Measurements from ENCODE around the gene SLC12A5. TPM values are rescaled to one million over a fixed set of nuclear protein-coding genes. Genes with fewer than 3 reads are reported as not detected.

Gene SLC12A5
- total RNA-seq, 1 donor from 2014 or later = 9.6 TPM

GRCh38 chr20:45998761-45999160 lies 30.3 kb upstream of the SLC12A5 start:
- no peaks in the 10 kb centered on the region for H3K4me1 Mint-ChIP-seq
- no peak overlapping the region for H3K4me3 Mint-ChIP-seq
- no peak for DNase-seq (ENCODE audit: low read depth, low spot score)
- H3K36me3 Mint-ChIP-seq (ENCODE audit: low read depth) = no peaks in the 10 kb centered on the region
- no peaks in the 10 kb centered on the region for H3K9me3 Mint-ChIP-seq
- TF ChIP-seq, protein P1, sequence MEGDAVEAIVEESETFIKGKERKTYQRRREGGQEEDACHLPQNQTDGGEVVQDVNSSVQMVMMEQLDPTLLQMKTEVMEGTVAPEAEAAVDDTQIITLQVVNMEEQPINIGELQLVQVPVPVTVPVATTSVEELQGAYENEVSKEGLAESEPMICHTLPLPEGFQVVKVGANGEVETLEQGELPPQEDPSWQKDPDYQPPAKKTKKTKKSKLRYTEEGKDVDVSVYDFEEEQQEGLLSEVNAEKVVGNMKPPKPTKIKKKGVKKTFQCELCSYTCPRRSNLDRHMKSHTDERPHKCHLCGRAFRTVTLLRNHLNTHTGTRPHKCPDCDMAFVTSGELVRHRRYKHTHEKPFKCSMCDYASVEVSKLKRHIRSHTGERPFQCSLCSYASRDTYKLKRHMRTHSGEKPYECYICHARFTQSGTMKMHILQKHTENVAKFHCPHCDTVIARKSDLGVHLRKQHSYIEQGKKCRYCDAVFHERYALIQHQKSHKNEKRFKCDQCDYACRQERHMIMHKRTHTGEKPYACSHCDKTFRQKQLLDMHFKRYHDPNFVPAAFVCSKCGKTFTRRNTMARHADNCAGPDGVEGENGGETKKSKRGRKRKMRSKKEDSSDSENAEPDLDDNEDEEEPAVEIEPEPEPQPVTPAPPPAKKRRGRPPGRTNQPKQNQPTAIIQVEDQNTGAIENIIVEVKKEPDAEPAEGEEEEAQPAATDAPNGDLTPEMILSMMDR (conservative IDR thresholded peaks at IDR 0.05) = no peak
- peaks cover 29% of the 10 kb centered on the region for H3K27me3 Mint-ChIP-seq (ENCODE audit: low read depth)
- H3K27ac Mint-ChIP-seq (ENCODE audit: unreplicated experiment) = no peak overlapping the region

- DNase-seq (ENCODE audit: low read depth, low spot score) = no peak
- Mint-ChIP-seq H3K27ac (ENCODE audit: unreplicated experiment) (no peak overlapping the region), H3K36me3 (ENCODE audit: low read depth) (no peaks in the 10 kb centered on the region), H3K4me1 (no peaks in the 10 kb centered on the region), H3K27me3 (ENCODE audit: low read depth) (peaks cover 31% of the 10 kb centered on the region), H3K4me3 (no peak overlapping the region), H3K9me3 (no peaks in the 10 kb centered on the region)
- TF ChIP-seq, protein P1 (conservative IDR thresholded peaks at IDR 0.05) = no peak
Measured at GRCh38 chr20:45999557-46000261, 29.3 kb upstream of the SLC12A5 start.

DNA sequence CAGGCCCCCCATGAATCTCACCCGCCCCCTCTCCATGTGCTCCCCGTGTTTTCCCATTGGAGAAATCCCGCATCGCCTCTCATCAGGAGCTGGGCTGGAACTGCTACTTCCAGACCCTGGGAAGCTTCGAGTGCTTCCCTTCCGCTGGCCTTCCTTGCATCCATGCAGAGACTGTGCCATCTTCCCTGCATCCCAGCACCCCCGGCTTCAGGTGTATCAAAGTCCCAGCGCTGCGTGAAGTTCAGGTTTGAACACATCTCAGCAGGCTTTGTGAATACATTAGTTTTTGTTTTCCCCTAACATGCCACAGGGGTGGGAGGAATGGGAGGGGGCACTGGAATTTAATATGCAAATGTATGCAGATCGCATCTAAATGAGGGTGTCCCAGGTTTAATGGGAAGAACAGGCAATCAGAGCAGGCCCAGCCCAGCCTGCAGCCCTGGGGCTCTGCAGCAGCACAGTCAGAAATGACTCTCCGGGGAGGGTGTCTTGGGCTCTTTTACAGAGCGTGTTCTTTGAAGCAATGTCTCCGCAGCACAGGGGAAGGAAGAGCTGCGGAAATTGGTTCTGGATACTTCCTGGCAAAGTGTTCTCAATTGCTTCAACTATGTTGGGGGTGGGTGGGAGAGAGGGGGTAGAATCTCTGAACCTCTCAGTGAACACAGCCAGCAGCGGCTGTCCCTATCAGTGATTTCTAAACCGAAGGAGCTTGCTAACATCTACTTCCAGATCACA lies 28.6 kb upstream of the SLC12A5 start:
- TF ChIP-seq, protein P1 (conservative IDR thresholded peaks at IDR 0.05) = no peak
- no peak overlapping the region for H3K4me3 Mint-ChIP-seq
- peaks cover 3% of the 10 kb centered on the region for H3K4me1 Mint-ChIP-seq
- no peak for DNase-seq (ENCODE audit: low read depth, low spot score)
- H3K36me3 Mint-ChIP-seq (ENCODE audit: low read depth) = no peaks in the 10 kb centered on the region
- H3K27me3 Mint-ChIP-seq (ENCODE audit: low read depth) = peaks cover 28% of the 10 kb centered on the region
- H3K27ac Mint-ChIP-seq (ENCODE audit: unreplicated experiment) = no peak overlapping the region
- H3K9me3 Mint-ChIP-seq = no peaks in the 10 kb centered on the region

DNA sequence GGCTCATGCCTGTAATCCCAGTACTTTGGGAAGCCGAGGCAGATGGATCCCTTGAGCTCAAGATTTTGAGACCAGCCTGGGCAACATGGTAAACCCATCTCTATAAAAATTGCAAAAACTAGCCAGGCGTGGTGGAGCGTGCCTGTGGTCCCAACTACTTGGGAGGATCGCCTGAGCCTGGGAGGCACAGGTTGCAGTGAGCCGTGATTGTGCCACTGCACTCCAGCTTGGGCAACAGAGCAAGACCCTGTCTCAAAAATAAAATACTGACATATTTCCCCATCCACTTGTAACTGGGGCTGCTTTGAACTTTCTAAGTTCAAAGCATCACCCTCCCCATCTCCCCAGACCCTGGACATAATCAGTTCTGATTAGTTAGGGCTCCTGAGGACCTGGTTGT lies 27.5 kb upstream of the SLC12A5 start:
- TF ChIP-seq, protein P1 (conservative IDR thresholded peaks at IDR 0.05) = no peak
- Mint-ChIP-seq H3K4me1 (peaks cover 7% of the 10 kb centered on the region), H3K4me3 (no peak overlapping the region), H3K36me3 (ENCODE audit: low read depth) (no peaks in the 10 kb centered on the region), H3K9me3 (no peaks in the 10 kb centered on the region), H3K27me3 (ENCODE audit: low read depth) (peaks cover 35% of the 10 kb centered on the region), H3K27ac (ENCODE audit: unreplicated experiment) (no peak overlapping the region)
- DNase-seq (ENCODE audit: low read depth, low spot score) = no peak

DNA sequence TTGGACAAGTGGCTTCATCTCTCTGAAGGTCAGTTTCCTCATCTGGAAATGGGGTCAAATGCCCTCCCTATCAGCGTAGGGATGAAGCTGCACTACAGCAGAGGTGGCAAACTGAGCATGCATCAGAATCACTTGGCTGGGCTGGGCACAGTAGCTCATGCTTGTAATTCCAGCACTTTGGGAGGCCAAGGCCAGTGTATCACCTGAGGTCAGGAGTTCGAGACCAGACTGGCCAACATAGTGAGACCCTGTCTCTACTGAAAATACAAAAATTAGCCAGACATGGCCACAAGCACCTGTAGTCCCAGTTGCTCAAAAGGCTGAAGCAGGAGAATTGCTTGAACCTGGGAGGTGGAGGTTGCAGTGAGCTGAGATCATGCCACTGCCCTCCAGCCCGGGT lies 27.0 kb upstream of the SLC12A5 start:
- H3K36me3 Mint-ChIP-seq (ENCODE audit: low read depth) = no peaks in the 10 kb centered on the region
- peaks cover 35% of the 10 kb centered on the region for H3K27me3 Mint-ChIP-seq (ENCODE audit: low read depth)
- H3K4me3 Mint-ChIP-seq = no peak overlapping the region
- no peaks in the 10 kb centered on the region for H3K9me3 Mint-ChIP-seq
- no peak for DNase-seq (ENCODE audit: low read depth, low spot score)
- TF ChIP-seq, protein P1 (conservative IDR thresholded peaks at IDR 0.05) = no peak
- H3K27ac Mint-ChIP-seq (ENCODE audit: unreplicated experiment) = no peak overlapping the region
- H3K4me1 Mint-ChIP-seq = peaks cover 7% of the 10 kb centered on the region
